ENCODE data around the gene POGLUT2.
A peak's percentile ranks its signal among the peaks of the same experiment; 100 is the strongest.

Gene POGLUT2

GRCh38 chr13:102798581-102799425 is at the start of gene POGLUT2, which contains the start of gene BIVM:
TSS of gene POGLUT2 (minus strand) at chr13:102798976. CDS start at chr13:102798670, 306 bp downstream.
TSS of gene BIVM (plus strand) at chr13:102799119. CDS start at chr13:102807268, 8,149 bp downstream.
- peak; percentile 96 for DNase-seq

DNA sequence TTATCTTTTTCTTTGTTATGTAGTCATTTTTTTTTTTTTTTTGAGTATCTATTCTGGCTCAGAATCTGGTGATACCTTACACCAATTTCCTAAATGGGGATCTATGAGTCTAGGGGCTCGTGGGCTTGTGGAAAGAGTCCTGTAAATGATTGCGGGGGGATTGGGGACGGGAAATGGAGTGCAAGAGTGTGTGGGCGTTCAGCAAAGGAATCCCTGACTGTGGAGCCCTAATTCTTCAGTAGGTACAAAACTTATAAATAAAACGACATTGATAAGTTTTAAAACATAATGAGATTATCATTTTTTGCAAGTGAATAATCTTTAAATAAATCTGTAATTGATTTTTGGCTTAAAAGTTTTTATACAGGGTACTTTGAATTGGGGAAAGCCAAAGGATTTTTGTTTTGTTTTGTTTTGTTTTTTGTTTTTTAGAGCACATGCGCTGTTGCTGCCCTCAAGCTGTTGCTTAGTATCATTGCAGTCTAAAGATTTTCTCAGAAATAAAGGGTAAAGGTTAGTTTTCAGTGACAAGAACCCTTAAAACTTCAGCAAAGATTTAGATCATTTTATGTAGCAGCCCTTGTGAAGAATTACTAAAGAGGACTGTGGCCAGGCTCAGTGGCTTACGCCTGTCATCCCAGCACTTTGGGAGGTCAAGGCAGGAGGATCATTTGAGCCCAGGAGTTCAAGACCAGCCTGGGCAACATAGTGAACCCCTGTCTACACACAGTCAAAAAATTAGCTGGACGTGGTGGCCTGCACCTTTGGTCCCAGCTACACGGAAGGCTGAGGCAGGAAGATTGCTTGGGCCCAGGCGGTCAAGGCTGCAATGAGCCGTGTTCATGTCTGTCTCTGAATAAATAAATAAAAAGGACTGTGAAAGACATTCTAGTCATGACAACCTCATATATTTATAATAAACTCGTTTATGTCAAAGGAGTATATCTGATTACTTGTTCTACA is 48.8 kb upstream of the POGLUT2 start:
- DNase-seq, result no peak

GRCh38 chr13:102846261-102847015 is 47.7 kb upstream of the POGLUT2 start:
- peak; percentile 50 for DNase-seq

DNA sequence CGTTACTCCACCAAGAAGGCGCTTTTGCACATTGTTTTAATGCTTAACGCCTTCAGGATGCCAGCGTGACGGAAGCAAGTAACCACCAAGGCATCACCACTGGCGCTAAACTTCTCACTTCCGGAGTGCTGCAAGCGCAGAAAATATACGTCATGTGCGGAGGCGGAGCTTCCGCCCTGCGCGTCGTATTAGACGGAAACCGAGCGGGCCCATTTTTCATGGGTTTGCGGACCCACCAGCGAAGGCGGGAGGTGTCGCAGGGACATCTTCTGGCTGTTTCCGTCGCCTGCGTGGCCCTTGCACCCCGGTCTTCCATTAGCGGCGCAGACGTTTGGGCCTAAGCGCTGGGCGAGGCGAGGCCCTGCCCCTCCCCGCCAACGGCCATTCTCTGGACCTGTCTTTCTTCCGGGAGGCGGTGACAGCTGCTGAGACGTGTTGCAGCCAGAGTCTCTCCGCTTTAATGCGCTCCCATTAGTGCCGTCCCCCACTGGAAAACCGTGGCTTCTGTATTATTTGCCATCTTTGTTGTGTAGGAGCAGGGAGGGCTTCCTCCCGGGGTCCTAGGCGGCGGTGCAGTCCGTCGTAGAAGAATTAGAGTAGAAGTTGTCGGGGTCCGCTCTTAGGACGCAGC is 47.0 kb upstream of the POGLUT2 start, which contains the start of gene ERCC5:
ERCC5 (plus strand) TSS at position 403 of the 631 bp plus-strand sequence. CDS start 235 bp downstream, outside the sequence.
- DNase-seq, result peak; percentile 97

GRCh38 chr13:102845289-102845629 is 46.5 kb upstream of the POGLUT2 start:
- no peak for DNase-seq

- DNase-seq, result no peak
Observed at GRCh38 chr13:102839462-102839861, 40.7 kb upstream of the POGLUT2 start.

DNA sequence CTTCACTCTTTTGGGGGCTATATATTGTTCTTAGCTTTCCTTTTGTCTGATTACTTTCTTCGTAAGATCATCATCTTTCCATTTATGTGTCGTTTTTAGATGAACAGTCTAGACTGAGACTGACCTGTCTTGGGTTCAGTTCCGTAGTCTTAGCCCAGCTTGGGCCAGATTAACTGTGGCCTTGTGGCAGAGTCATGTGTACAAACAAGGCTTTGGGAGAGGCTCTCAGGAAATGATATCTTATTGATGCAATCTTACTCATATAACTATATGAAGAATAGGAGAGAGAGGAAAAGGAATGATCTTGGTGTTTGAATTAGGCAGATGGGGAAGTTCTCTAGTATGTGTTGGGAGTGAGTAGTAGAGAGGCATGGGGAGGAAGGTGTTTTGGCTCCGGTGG is 40.2 kb upstream of the POGLUT2 start:
- DNase-seq, result no peak

GRCh38 chr13:102838273-102838672 is 39.5 kb upstream of the POGLUT2 start:
- no peak for DNase-seq

- DNase-seq, result no peak
Observed at GRCh38 chr13:102836471-102836870, 37.7 kb upstream of the POGLUT2 start.

- no peak for DNase-seq
Observed at GRCh38 chr13:102830646-102831045, 31.9 kb upstream of the POGLUT2 start.

DNA sequence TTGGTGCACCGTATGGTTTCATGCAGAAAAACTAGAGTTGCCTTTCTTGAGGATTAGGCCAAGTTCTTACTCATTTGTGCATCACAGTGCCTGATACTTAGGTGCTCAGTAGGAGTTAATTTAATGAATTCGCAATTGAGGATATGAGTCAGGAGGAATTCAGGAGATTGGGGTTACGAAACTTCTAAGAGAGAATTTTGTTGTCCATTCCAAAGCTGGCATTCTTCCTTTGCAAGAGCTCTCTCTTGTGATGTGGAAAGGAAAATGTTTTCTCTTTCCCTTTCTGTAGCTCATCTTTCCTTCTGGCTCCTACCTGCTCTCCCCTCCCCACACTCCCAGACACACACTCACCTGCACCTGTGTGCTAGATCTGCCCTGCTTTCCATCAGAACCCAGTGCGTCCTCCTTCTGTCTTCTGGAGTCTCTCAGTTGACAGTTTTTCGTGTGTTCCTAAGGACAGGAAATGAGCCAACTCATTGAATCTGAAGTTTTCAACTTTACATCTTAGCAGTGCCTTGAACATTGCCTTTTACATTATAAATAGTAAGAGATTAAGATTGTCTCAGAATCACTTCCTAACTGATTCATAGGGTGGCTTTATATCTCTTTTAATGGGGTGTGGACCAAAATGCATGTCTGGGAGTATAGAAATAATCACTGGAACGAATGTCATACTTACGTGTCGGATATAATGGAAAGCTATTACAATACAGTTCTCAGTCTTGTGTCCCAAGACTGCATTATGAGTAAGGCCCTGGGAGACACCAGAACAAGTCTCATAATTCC is 27.3 kb upstream of the POGLUT2 start:
- DNase-seq, result no peak

GRCh38 chr13:102825400-102825799 is 26.6 kb upstream of the POGLUT2 start:
- no peak for DNase-seq

- DNase-seq, result no peak
Observed at GRCh38 chr13:102817907-102818306, 19.1 kb upstream of the POGLUT2 start.

GRCh38 chr13:102817241-102817640 is 18.5 kb upstream of the POGLUT2 start:
- DNase-seq, result no peak

- no peak for DNase-seq
Observed at GRCh38 chr13:102816708-102817107, 17.9 kb upstream of the POGLUT2 start.

- no peak for DNase-seq
Observed at GRCh38 chr13:102815788-102816187, 17.0 kb upstream of the POGLUT2 start.

GRCh38 chr13:102814793-102815192 is 16.0 kb upstream of the POGLUT2 start:
- DNase-seq, result no peak

DNA sequence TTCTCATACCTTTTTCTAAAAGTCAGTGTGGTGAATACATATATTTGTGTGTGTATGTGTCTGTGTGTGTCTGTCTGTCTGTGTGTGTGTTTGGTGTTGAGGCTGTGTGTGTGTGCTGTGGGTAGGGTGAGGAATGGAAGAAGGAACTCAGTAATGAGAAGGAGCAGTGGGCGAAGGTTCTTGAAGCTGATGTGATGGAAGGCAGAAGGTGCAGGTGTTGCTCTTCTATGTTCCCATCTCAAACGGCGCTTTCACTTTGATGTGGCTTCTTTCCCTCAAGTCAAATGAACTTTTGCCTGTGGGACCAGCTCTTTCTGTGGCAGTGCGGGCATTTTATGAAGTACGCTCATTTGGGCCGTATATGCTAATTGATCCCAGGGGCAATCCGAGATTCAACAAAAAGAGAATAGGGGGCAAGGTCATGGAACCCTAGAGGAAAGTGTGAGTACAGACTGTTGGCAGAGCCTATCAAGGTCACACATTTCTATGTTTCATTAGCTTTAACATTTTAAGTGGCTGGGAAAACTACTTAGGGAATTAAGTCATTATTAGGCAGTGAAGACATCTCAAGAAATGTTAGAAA is 15.3 kb upstream of the POGLUT2 start:
- no peak for DNase-seq

DNA sequence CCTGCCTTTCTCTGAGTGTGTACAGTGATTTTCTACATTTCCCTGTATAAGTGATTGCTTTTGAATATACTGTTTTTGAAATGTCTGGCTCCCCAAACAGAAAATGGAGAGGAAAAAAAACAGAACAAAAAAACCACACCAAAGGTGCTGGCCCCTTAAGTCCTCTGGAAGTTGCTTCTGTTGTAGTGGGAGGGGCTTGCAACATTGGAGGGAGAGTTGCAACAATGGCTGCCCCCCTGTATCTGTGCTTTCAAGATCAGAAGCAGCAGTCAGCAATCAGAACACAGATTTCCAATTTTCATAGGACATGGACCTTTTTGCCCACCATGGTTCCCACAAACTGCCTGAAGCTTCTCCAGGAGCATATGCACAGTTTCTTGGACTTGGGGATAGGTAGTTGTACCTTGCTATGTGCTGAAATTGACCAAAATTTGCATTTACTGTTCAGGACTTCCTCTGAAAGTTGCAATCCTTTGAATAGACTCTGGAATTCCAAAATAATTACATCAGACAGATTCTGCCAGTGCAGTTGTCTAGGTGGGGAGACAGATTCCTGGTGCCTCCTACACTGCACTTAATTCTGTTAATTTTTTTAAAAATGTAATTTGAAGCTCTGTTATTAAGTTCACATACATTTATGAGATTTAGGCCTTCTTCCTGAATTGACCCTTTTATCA is 14.0 kb upstream of the POGLUT2 start:
- no peak for DNase-seq

DNA sequence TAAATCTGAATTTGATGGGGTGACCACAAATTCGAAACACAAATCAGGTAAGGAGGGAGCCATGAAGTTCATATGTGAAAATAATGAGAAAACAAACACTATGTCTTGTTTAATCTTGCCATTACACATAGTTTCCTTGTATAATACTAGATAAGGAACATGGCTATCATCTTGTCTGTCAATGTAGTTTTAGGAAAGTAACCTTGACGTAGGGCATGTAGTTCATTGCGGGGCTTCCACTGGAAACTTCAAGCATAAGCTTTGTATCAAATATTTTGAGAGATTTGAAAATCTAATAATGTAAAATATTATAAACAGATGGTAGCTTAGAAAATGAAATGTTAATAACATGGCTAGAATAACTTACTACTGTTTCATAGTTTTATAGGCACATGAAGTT is 8.9 kb upstream of the POGLUT2 start:
- DNase-seq, result no peak

Measured in femur (tissue), 1 donor.